Chondrocyte (in vitro differentiated cells): Measurements from ENCODE around the gene GRAP2. TPM values are rescaled to one million over a fixed set of nuclear protein-coding genes. Genes with fewer than 3 reads are reported as not detected.

Source experiments
- DNase-seq: peaks from one replicate; pipeline ENCODE4 v3.0.0; 2021; ENCODE audit warnings: mixed read lengths, low spot score
- H3K27ac Mint-ChIP-seq: one replicate; pipeline ENCODE4 v1.8.0; 2021; ENCODE audit warnings: mild to moderate bottlenecking, moderate library complexity, mixed read lengths; ENCODE audit not compliant: unreplicated experiment
- H3K27me3 Mint-ChIP-seq: 2 replicates; pipeline ENCODE4 v1.8.0; 2021; ENCODE audit warnings: low read depth, mixed read lengths
- H3K36me3 Mint-ChIP-seq: 2 replicates; pipeline ENCODE4 v1.8.0; 2021; ENCODE audit warnings: low read depth, mixed read lengths
- H3K4me1 Mint-ChIP-seq: 2 replicates; pipeline ENCODE4 v1.8.0; 2021; ENCODE audit warnings: low read depth, mild to moderate bottlenecking, mixed read lengths
- H3K4me3 Mint-ChIP-seq: one replicate; pipeline ENCODE4 v1.8.0; 2021; ENCODE audit warnings: mild to moderate bottlenecking, moderate library complexity, mixed read lengths; ENCODE audit not compliant: unreplicated experiment
- H3K9me3 Mint-ChIP-seq: 2 replicates; pipeline ENCODE4 v1.8.0; 2021; ENCODE audit warnings: low read depth, mixed read lengths
- total RNA-seq: library from RNA; stranded (reverse); gene quantifications from 3 replicates; pipeline ENCODE4 v1.2.1, GENCODE V29; 2021
- TF ChIP-seq, protein P1 (sequence below): fragments of 200-600 bp; sonication (generic); IDR thresholded peaks from 2 replicates; pipeline ENCODE4 v1.5.0; 2021; ENCODE audit warnings: antibody characterized with exemption, mild to moderate bottlenecking, moderate library complexity

Gene GRAP2
- total RNA-seq, 1 donor from 2014 or later: not detected

DNA sequence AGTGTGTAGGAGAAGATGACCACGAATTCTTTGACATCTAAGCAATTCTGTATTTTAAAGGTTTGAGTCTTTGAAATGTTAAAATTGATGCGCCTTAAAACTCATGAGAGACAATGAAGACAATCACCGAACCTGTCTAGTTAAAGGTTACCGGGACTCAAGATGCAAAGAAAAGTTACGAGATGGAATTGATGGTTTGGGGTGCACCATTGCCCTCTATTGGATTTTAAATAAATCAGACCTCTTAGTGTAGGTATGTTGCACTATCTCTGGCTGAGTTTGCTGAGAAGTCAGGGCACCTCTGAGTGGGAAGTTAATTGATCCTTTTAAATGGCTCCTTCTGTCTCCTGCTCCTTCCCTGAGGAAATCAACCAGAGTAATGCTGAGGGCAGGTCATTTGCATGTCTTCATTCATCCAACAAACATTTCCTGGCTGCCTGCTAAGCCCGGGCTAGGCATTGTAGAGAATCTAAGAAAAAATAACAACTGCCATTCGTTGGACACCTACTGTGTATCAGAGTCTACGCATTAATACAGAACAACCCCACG is 39.9 kb downstream of the GRAP2 start:
- Mint-ChIP-seq H3K4me3 (no peak overlapping the region), H3K36me3 (no peaks in the 10 kb centered on the region), H3K27me3 (peaks cover 13% of the 10 kb centered on the region), H3K9me3 (no peaks in the 10 kb centered on the region), H3K27ac (no peak overlapping the region), H3K4me1 (no peaks in the 10 kb centered on the region)
- DNase-seq: no peak
- TF ChIP-seq, protein P1, sequence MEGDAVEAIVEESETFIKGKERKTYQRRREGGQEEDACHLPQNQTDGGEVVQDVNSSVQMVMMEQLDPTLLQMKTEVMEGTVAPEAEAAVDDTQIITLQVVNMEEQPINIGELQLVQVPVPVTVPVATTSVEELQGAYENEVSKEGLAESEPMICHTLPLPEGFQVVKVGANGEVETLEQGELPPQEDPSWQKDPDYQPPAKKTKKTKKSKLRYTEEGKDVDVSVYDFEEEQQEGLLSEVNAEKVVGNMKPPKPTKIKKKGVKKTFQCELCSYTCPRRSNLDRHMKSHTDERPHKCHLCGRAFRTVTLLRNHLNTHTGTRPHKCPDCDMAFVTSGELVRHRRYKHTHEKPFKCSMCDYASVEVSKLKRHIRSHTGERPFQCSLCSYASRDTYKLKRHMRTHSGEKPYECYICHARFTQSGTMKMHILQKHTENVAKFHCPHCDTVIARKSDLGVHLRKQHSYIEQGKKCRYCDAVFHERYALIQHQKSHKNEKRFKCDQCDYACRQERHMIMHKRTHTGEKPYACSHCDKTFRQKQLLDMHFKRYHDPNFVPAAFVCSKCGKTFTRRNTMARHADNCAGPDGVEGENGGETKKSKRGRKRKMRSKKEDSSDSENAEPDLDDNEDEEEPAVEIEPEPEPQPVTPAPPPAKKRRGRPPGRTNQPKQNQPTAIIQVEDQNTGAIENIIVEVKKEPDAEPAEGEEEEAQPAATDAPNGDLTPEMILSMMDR: peak; percentile 44

GRCh38 chr22:39941601-39942000 is 40.7 kb downstream of the GRAP2 start:
- no peaks in the 10 kb centered on the region for H3K9me3 Mint-ChIP-seq
- H3K4me3 Mint-ChIP-seq: no peak overlapping the region
- no peak for DNase-seq
- no peak overlapping the region for H3K27ac Mint-ChIP-seq
- H3K36me3 Mint-ChIP-seq: no peaks in the 10 kb centered on the region
- TF ChIP-seq, protein P1: no peak
- no peaks in the 10 kb centered on the region for H3K4me1 Mint-ChIP-seq
- peaks cover 6% of the 10 kb centered on the region for H3K27me3 Mint-ChIP-seq

DNA sequence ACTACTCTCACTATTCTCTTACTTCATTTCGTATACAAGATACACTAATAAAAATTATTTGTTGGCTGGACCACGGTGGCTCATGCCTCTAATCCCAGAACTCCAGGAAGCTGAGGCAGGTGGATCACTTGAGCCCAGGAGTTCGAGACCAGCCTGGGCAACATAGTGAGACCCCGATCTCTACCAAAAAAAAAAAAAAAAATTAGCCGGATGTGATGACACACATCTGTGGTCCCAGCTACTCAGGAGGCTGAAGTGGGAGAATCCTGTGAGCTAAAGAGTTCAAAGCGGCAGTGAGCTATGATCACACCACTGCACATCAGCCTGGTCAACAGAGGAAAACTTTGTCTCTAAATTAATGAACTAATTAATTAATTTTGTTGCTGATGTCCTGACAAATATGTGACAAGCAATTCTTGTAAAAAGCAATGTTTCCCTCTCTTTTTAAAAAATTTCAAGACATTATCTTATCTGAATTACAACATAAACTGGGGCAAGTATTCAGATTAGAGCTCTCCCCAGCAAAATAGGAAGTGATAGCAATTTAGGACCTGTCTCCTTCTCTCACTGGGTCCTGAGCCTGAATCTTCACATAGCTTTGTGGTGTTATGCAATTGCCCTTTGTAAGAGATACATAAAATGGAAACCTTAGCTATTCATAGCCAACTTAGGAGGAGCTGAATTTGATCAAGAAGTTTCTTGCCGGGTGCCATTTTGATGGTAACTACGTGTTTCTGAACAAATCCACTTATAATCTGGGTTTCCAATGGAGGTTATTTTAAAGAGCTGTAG is 41.8 kb downstream of the GRAP2 start:
- H3K36me3 Mint-ChIP-seq: no peaks in the 10 kb centered on the region
- H3K9me3 Mint-ChIP-seq: no peaks in the 10 kb centered on the region
- no peak overlapping the region for H3K27ac Mint-ChIP-seq
- TF ChIP-seq, protein P1: no peak
- peaks cover 3% of the 10 kb centered on the region for H3K27me3 Mint-ChIP-seq
- H3K4me3 Mint-ChIP-seq: no peak overlapping the region
- no peaks in the 10 kb centered on the region for H3K4me1 Mint-ChIP-seq
- no peak for DNase-seq

DNA sequence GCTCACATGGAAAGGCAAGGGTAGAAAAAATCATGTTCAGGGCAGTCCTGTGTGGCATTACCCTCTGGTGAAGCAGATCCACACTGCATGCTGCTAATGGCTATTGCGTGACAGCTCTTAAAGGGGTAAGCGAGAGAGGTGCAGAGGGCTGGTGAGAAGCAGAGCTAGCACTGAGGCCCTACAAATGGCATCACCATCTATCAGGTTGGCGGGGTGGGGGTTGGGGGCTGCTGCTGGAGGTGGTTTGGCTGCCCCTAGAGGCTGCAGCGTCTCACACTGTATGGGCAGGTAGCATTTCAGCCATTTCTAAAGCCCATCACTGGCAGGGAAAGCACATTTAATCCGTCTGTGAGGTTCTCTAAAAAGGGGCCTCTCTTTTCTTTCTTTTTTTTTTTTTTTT is 42.5 kb downstream of the GRAP2 start:
- Mint-ChIP-seq H3K27me3 (no peaks in the 10 kb centered on the region), H3K36me3 (no peaks in the 10 kb centered on the region)

More for the DNA sequence above, 42.5 kb downstream of the GRAP2 start:
- Mint-ChIP-seq H3K27ac (no peak overlapping the region), H3K4me3 (no peak overlapping the region), H3K9me3 (no peaks in the 10 kb centered on the region), H3K4me1 (no peaks in the 10 kb centered on the region)
- TF ChIP-seq, protein P1: no peak
- no peak for DNase-seq
